GM19328 (cell line): ENCODE measurements around the gene MAPK1IP1L.

Experiments
- ATAC-seq: cut with Tn5 transposase; IDR thresholded peaks from one replicate; pipeline ENCODE4 v1.9.1; 2021; ENCODE audit warnings: mild to moderate bottlenecking, moderate library complexity; ENCODE audit not compliant: unreplicated experiment

MAPK1IP1L gene

GRCh38 chr14:55094292-55095157 lies 43.1 kb downstream of the MAPK1IP1L start:
- ATAC-seq = no peak

- peak; percentile 67 for ATAC-seq
These were observed 46.6 kb downstream of the MAPK1IP1L start for GRCh38 chr14:55097881-55098560.

- ATAC-seq = no peak
These were observed 47.1 kb downstream of the MAPK1IP1L start for GRCh38 chr14:55098561-55098898.

- no peak for ATAC-seq
These were observed 48.3 kb downstream of the MAPK1IP1L start for GRCh38 chr14:55099756-55100155.

GRCh38 chr14:55101698-55102097 lies 50.3 kb downstream of the MAPK1IP1L start:
- ATAC-seq = no peak

- peak; percentile 65 for ATAC-seq
These were observed 50.7 kb downstream of the MAPK1IP1L start for GRCh38 chr14:55102141-55102621.

- ATAC-seq = no peak
These were observed 51.7 kb downstream of the MAPK1IP1L start for GRCh38 chr14:55103005-55103640.

- no peak for ATAC-seq
These were observed 52.8 kb downstream of the MAPK1IP1L start for GRCh38 chr14:55103971-55104954.

GRCh38 chr14:55105991-55106390 lies 54.5 kb downstream of the MAPK1IP1L start:
- ATAC-seq = no peak

- no peak for ATAC-seq
These were observed 56.5 kb downstream of the MAPK1IP1L start for GRCh38 chr14:55107766-55108554.

GRCh38 chr14:55109836-55110235 lies 58.4 kb downstream of the MAPK1IP1L start:
- no peak for ATAC-seq

GRCh38 chr14:55111122-55111708 lies 59.8 kb downstream of the MAPK1IP1L start:
- no peak for ATAC-seq

- no peak for ATAC-seq
These were observed 63.3 kb downstream of the MAPK1IP1L start for GRCh38 chr14:55114720-55115119.

- ATAC-seq = no peak
These were observed 64.0 kb downstream of the MAPK1IP1L start for GRCh38 chr14:55115460-55115859.

- no peak for ATAC-seq
These were observed 64.4 kb downstream of the MAPK1IP1L start for GRCh38 chr14:55115861-55116245.

- no peak for ATAC-seq
These were observed 65.0 kb downstream of the MAPK1IP1L start for GRCh38 chr14:55116246-55117030.

- no peak for ATAC-seq
These were observed 66.5 kb downstream of the MAPK1IP1L start for GRCh38 chr14:55117803-55118441.

GRCh38 chr14:55118761-55119160 lies 67.3 kb downstream of the MAPK1IP1L start:
- no peak for ATAC-seq
